HEK293T (cell line): ENCODE results near the gene PHOSPHO1.

Experiments
- BHLHE40 ChIP-seq: fragments of 450-650 bp; IDR thresholded peaks from 2 replicates; pipeline ENCODE4 v1.6.1; 2016; ENCODE audit warnings: mild to moderate bottlenecking, moderate library complexity, borderline replicate concordance
- ELF4 ChIP-seq: fragments of 450-650 bp; IDR thresholded peaks from 2 replicates; pipeline ENCODE4 v1.6.1; 2017; ENCODE audit warnings: antibody characterized with exemption
- FOXA1 ChIP-seq: fragments of 450-650 bp; IDR thresholded peaks from 2 replicates; pipeline ENCODE4 v1.6.1; 2016; ENCODE audit warnings: mild to moderate bottlenecking
- FOXM1 ChIP-seq: fragments of 450-650 bp; IDR thresholded peaks from 2 replicates; pipeline ENCODE4 v1.6.1; 2017; ENCODE audit warnings: mild to moderate bottlenecking, borderline replicate concordance
- SUZ12 ChIP-seq: fragments of 450-650 bp; IDR thresholded peaks from 2 replicates; pipeline ENCODE4 v1.6.1; 2016; ENCODE audit warnings: mild to moderate bottlenecking
- ZNF384 ChIP-seq: fragments of 450-650 bp; IDR thresholded peaks from 2 replicates; pipeline ENCODE4 v1.6.1; 2016

DNA sequence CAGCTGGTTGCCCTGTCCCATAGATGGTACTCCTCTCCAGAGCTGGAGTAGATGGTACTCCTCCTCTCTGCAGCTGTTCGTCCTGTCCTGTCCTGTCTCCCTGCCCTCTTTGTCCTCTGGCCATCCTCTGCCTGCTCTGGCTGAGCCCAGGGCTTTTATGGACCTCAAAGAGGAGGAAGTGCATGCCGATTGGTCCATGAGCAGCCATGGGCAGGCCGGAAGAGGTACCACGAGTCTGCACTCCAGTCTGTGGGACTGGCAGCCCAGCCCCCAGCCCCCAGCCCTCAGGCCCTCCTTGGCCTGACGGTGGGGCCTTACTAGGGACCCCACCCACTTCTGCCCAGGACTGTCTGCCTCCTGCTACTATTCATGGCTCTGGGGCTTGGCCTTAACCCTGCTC is 47.2 kb downstream of the PHOSPHO1 start:
- TF ChIP-seq FOXA1 (no peak), BHLHE40 (no peak), SUZ12 (no peak), FOXM1 (no peak), ZNF384 (no peak), ELF4 (no peak)
